Measurements from ENCODE around the gene EIF4G3.
"Not testable (repeated sequence)": the region's sequence is repeated elsewhere in the genome, so short reads cannot be mapped to it uniquely, and the experiment has no call there.

DNA sequence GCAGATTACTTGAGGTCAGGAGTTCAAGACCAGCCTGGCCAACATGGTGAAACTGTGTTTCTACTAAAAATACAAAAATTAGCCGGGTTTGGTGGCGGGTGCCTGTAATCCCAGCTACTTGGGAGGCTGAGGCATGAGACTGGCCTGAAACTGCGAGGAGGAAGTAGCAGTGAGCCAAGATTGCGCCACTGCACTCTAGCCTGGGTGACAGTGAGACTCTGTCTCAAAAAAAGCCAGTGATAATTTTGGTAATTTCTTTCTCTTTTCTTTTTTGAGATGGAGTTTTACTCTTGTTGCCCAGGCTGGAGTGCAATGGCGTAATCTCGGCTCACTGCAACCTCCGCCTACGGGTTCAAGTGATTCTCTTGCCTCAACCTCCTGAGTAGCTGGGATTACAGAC is 324.9 kb downstream of the EIF4G3 start:
- not testable (repeated sequence) for TF ChIP-seq NFYA (IDR thresholded peaks at IDR 0.05; ENCODE audit: borderline replicate concordance, low read depth, low read length); EZH2 (IDR thresholded peaks at IDR 0.05; ENCODE audit: borderline replicate concordance, control insufficient read depth, low read depth, low read length); CREB1 (IDR thresholded peaks at IDR 0.05; ENCODE audit: low read depth); NRF1 (conservative IDR thresholded peaks at IDR 0.05; ENCODE audit: low read depth, low read length); TCF7 (IDR thresholded peaks at IDR 0.05; ENCODE audit: borderline replicate concordance); RB1 (IDR thresholded peaks at IDR 0.05; ENCODE audit: borderline replicate concordance); POLR2A (IDR thresholded peaks at IDR 0.05; ENCODE audit: low read depth, low read length); POLR2AphosphoS5 (IDR thresholded peaks at IDR 0.05; ENCODE audit: low read length); MXI1 (IDR thresholded peaks at IDR 0.05; ENCODE audit: low read depth, low read length); TAF1 (IDR thresholded peaks at IDR 0.05; ENCODE audit: borderline replicate concordance, low read depth, low read length)
- TF ChIP-seq, protein P1, sequence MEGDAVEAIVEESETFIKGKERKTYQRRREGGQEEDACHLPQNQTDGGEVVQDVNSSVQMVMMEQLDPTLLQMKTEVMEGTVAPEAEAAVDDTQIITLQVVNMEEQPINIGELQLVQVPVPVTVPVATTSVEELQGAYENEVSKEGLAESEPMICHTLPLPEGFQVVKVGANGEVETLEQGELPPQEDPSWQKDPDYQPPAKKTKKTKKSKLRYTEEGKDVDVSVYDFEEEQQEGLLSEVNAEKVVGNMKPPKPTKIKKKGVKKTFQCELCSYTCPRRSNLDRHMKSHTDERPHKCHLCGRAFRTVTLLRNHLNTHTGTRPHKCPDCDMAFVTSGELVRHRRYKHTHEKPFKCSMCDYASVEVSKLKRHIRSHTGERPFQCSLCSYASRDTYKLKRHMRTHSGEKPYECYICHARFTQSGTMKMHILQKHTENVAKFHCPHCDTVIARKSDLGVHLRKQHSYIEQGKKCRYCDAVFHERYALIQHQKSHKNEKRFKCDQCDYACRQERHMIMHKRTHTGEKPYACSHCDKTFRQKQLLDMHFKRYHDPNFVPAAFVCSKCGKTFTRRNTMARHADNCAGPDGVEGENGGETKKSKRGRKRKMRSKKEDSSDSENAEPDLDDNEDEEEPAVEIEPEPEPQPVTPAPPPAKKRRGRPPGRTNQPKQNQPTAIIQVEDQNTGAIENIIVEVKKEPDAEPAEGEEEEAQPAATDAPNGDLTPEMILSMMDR (IDR thresholded peaks at IDR 0.05 in 2 of 3, conservative IDR thresholded peaks at IDR 0.05 in 1 of 3; ENCODE audit: control insufficient read depth in 2 of 3, extremely low read depth in 1 of 3, insufficient read depth in 1 of 3, low read depth in 3 of 3, low read length in 3 of 3), result not testable (repeated sequence)
- TF ChIP-seq, protein P2, sequence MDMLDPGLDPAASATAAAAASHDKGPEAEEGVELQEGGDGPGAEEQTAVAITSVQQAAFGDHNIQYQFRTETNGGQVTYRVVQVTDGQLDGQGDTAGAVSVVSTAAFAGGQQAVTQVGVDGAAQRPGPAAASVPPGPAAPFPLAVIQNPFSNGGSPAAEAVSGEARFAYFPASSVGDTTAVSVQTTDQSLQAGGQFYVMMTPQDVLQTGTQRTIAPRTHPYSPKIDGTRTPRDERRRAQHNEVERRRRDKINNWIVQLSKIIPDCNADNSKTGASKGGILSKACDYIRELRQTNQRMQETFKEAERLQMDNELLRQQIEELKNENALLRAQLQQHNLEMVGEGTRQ (IDR thresholded peaks at IDR 0.05; ENCODE audit: borderline replicate concordance, low read depth, low read length), result not testable (repeated sequence)

Data from GM12878 (cell line).